Panc1 (cell line): ENCODE results near the gene MAPKAPK3.

Experiments used
- CTCF ChIP-seq: fragments of 450-650 bp; IDR thresholded peaks from 2 replicates; pipeline ENCODE4 v1.5.1; 2017; ENCODE audit warnings: mild to moderate bottlenecking
- POLR2AphosphoS5 ChIP-seq: IDR thresholded peaks from 2 replicates; pipeline ENCODE4 v1.6.1; 2012; ENCODE audit warnings: mild to moderate bottlenecking, low read depth, low read length, moderate library complexity
- REST ChIP-seq, 2 experiments: IDR thresholded peaks; 2 replicates each; pipeline ENCODE4 v1.6.1; 2011 to 2012; ENCODE audit warnings: low read depth in 2 of 2, control low read depth in 1 of 2, low read length in 1 of 2, mild to moderate bottlenecking in 1 of 2, moderate library complexity in 1 of 2; ENCODE audit not compliant: insufficient read depth in 1 of 2
- SIN3A ChIP-seq: IDR thresholded peaks from 2 replicates; pipeline ENCODE4 v1.6.1; 2012; ENCODE audit warnings: low read depth, mild to moderate bottlenecking, low read length, moderate library complexity, borderline replicate concordance; ENCODE audit not compliant: insufficient read depth
- TCF7L2 ChIP-seq: IDR thresholded peaks from 2 replicates; pipeline ENCODE4 v1.6.1; 2011; ENCODE audit warnings: mild to moderate bottlenecking, low read depth, low read length, inconsistent platforms

GRCh38 chr3:50666837-50667236, 49.9 kb downstream of the MAPKAPK3 start:
- TF ChIP-seq CTCF (no peak), REST (IDR thresholded peaks at IDR 0.05; ENCODE audit: insufficient read depth in 1 of 2, low read depth in 2 of 2, low read length in 1 of 2) (no peak), POLR2AphosphoS5 (no peak), SIN3A (no peak), TCF7L2 (no peak)
